GM10266 (cell line): ENCODE results near the gene YIF1B.

Experiments used
- DNase-seq: peaks from one replicate; pipeline ENCODE4 v3.0.0; 2012; ENCODE audit errors: extremely low spot score
- CTCF ChIP-seq: IDR thresholded peaks from 2 replicates; pipeline ENCODE4 v1.5.1; 2012; ENCODE audit warnings: mild to moderate bottlenecking, low read depth; ENCODE audit not compliant: control insufficient read depth, insufficient read depth; ENCODE audit errors: missing control alignments

The YIF1B gene

GRCh38 chr19:38329651-38330050, 13.9 kb upstream of the YIF1B start:
- no peak for DNase-seq
- no peak for TF ChIP-seq CTCF

GRCh38 chr19:38326591-38326990, 10.8 kb upstream of the YIF1B start:
- DNase-seq, result no peak

GRCh38 chr19:38324431-38324830, 8.7 kb upstream of the YIF1B start:
- no peak for DNase-seq
- no peak for TF ChIP-seq CTCF

More at GRCh38 chr19:38326591-38326990, 10.8 kb upstream of the YIF1B start:
- TF ChIP-seq CTCF, result no peak

- no peak for DNase-seq
- TF ChIP-seq CTCF, result no peak
These were observed 7.5 kb upstream of the YIF1B start for GRCh38 chr19:38323291-38323690.

GRCh38 chr19:38321646-38322196, 6.0 kb upstream of the YIF1B start:
- no peak for DNase-seq
- no peak for TF ChIP-seq CTCF

GRCh38 chr19:38320969-38321339, 5.2 kb upstream of the YIF1B start:
- TF ChIP-seq CTCF, result no peak
- no peak for DNase-seq

- no peak for TF ChIP-seq CTCF
These were observed 3.9 kb upstream of the YIF1B start, which contains the start of gene KCNK6 for GRCh38 chr19:38319421-38320258. TSS of gene KCNK6 (plus strand) at chr19:38319845. CDS start at chr19:38319951, 106 bp downstream.

More at GRCh38 chr19:38319421-38320258, 3.9 kb upstream of the YIF1B start, which contains the start of gene KCNK6:
- no peak for DNase-seq
